Measurements from ENCODE around the gene PARVB.

The PARVB gene

GRCh38 chr22:43996170-43996980, 27.7 kb upstream of the PARVB start:
- Histone ChIP-seq H3K4me3 (ENCODE audit: low read length in 2 of 2) (peak overlapping the region in 1 of 2 donors; percentile 67), H3K9me3 (ENCODE audit: control insufficient read depth in 2 of 2, low read length in 2 of 2) (no peaks in the 10 kb centered on the region), H3K36me3 (ENCODE audit: control insufficient read depth in 2 of 2, insufficient read depth in 2 of 2, low read length in 2 of 2) (peaks cover 36 to 64% of the 10 kb centered on the region in 2 donors), H3K27me3 (ENCODE audit: control insufficient read depth in 2 of 2, insufficient read depth in 2 of 2, low read length in 2 of 2) (no peaks in the 10 kb centered on the region), H3K9ac (ENCODE audit: low read depth in 1 of 2, low read length in 2 of 2) (peak overlapping the region in 1 of 2 donors; percentile 14), H3K4me1 (ENCODE audit: control insufficient read depth in 2 of 2, insufficient read depth in 2 of 2, low read length in 2 of 2) (peaks cover 0 to 4% of the 10 kb centered on the region in 2 donors), H3K27ac (ENCODE audit: low read depth in 2 of 2, low read length in 2 of 2) (peak overlapping the region; percentile 17 to 45)

- Histone ChIP-seq H3K36me3 (ENCODE audit: control insufficient read depth in 2 of 2, insufficient read depth in 2 of 2, low read length in 2 of 2) (peaks cover 32 to 58% of the 10 kb centered on the region in 2 donors), H3K9me3 (ENCODE audit: control insufficient read depth in 2 of 2, low read length in 2 of 2) (no peaks in the 10 kb centered on the region), H3K27ac (ENCODE audit: low read depth in 2 of 2, low read length in 2 of 2) (no peak overlapping the region), H3K4me1 (ENCODE audit: control insufficient read depth in 2 of 2, insufficient read depth in 2 of 2, low read length in 2 of 2) (peaks cover 0 to 4% of the 10 kb centered on the region in 2 donors), H3K9ac (ENCODE audit: low read depth in 1 of 2, low read length in 2 of 2) (no peak overlapping the region), H3K27me3 (ENCODE audit: control insufficient read depth in 2 of 2, insufficient read depth in 2 of 2, low read length in 2 of 2) (no peaks in the 10 kb centered on the region), H3K4me3 (ENCODE audit: low read length in 2 of 2) (no peak overlapping the region)
Observed at GRCh38 chr22:43996981-43997265, 27.2 kb upstream of the PARVB start.

GRCh38 chr22:43998679-43999264, 25.3 kb upstream of the PARVB start:
- Histone ChIP-seq H3K27me3 (ENCODE audit: control insufficient read depth in 2 of 2, insufficient read depth in 2 of 2, low read length in 2 of 2) (no peaks in the 10 kb centered on the region), H3K4me3 (ENCODE audit: low read length in 2 of 2) (no peak overlapping the region), H3K27ac (ENCODE audit: low read depth in 2 of 2, low read length in 2 of 2) (no peak overlapping the region), H3K9me3 (ENCODE audit: control insufficient read depth in 2 of 2, low read length in 2 of 2) (no peaks in the 10 kb centered on the region), H3K9ac (ENCODE audit: low read depth in 1 of 2, low read length in 2 of 2) (no peak overlapping the region), H3K4me1 (ENCODE audit: control insufficient read depth in 2 of 2, insufficient read depth in 2 of 2, low read length in 2 of 2) (peaks cover 0 to 4% of the 10 kb centered on the region in 2 donors), H3K36me3 (ENCODE audit: control insufficient read depth in 2 of 2, insufficient read depth in 2 of 2, low read length in 2 of 2) (peaks cover 28 to 45% of the 10 kb centered on the region in 2 donors)

GRCh38 chr22:43999378-43999777, 24.7 kb upstream of the PARVB start:
- Histone ChIP-seq H3K36me3 (ENCODE audit: control insufficient read depth in 2 of 2, insufficient read depth in 2 of 2, low read length in 2 of 2) (peaks cover 25 to 39% of the 10 kb centered on the region in 2 donors), H3K27me3 (ENCODE audit: control insufficient read depth in 2 of 2, insufficient read depth in 2 of 2, low read length in 2 of 2) (no peaks in the 10 kb centered on the region), H3K4me3 (ENCODE audit: low read length in 2 of 2) (no peak overlapping the region), H3K4me1 (ENCODE audit: control insufficient read depth in 2 of 2, insufficient read depth in 2 of 2, low read length in 2 of 2) (peaks cover 0 to 4% of the 10 kb centered on the region in 2 donors), H3K9me3 (ENCODE audit: control insufficient read depth in 2 of 2, low read length in 2 of 2) (no peaks in the 10 kb centered on the region), H3K27ac (ENCODE audit: low read depth in 2 of 2, low read length in 2 of 2) (no peak overlapping the region), H3K9ac (ENCODE audit: low read depth in 1 of 2, low read length in 2 of 2) (no peak overlapping the region)

GRCh38 chr22:44000123-44000522, 24.0 kb upstream of the PARVB start:
- Histone ChIP-seq H3K27me3 (ENCODE audit: control insufficient read depth in 2 of 2, insufficient read depth in 2 of 2, low read length in 2 of 2) (no peaks in the 10 kb centered on the region), H3K9ac (ENCODE audit: low read depth in 1 of 2, low read length in 2 of 2) (no peak overlapping the region), H3K4me1 (ENCODE audit: control insufficient read depth in 2 of 2, insufficient read depth in 2 of 2, low read length in 2 of 2) (peaks cover 0 to 4% of the 10 kb centered on the region in 2 donors), H3K36me3 (ENCODE audit: control insufficient read depth in 2 of 2, insufficient read depth in 2 of 2, low read length in 2 of 2) (peaks cover 22 to 32% of the 10 kb centered on the region in 2 donors), H3K4me3 (ENCODE audit: low read length in 2 of 2) (no peak overlapping the region), H3K27ac (ENCODE audit: low read depth in 2 of 2, low read length in 2 of 2) (no peak overlapping the region), H3K9me3 (ENCODE audit: control insufficient read depth in 2 of 2, low read length in 2 of 2) (no peaks in the 10 kb centered on the region)

- no peak overlapping the region for H3K27ac ChIP-seq (ENCODE audit: low read depth in 2 of 2, low read length in 2 of 2)
- H3K27me3 ChIP-seq (ENCODE audit: control insufficient read depth in 2 of 2, insufficient read depth in 2 of 2, low read length in 2 of 2), result no peaks in the 10 kb centered on the region
- no peaks in the 10 kb centered on the region for H3K9me3 ChIP-seq (ENCODE audit: control insufficient read depth in 2 of 2, low read length in 2 of 2)
- H3K36me3 ChIP-seq (ENCODE audit: control insufficient read depth in 2 of 2, insufficient read depth in 2 of 2, low read length in 2 of 2), result peaks cover 17 to 25% of the 10 kb centered on the region in 2 donors
- H3K4me1 ChIP-seq (ENCODE audit: control insufficient read depth in 2 of 2, insufficient read depth in 2 of 2, low read length in 2 of 2), result no peaks in the 10 kb centered on the region
- H3K4me3 ChIP-seq (ENCODE audit: low read length in 2 of 2), result no peak overlapping the region
- H3K9ac ChIP-seq (ENCODE audit: low read depth in 1 of 2, low read length in 2 of 2), result no peak overlapping the region
Observed at GRCh38 chr22:44001521-44001920, 22.6 kb upstream of the PARVB start.

- peaks cover 9 to 17% of the 10 kb centered on the region in 2 donors for H3K36me3 ChIP-seq (ENCODE audit: control insufficient read depth in 2 of 2, insufficient read depth in 2 of 2, low read length in 2 of 2)
- H3K4me3 ChIP-seq (ENCODE audit: low read length in 2 of 2), result no peak overlapping the region
- no peaks in the 10 kb centered on the region for H3K4me1 ChIP-seq (ENCODE audit: control insufficient read depth in 2 of 2, insufficient read depth in 2 of 2, low read length in 2 of 2)
- no peak overlapping the region for H3K27ac ChIP-seq (ENCODE audit: low read depth in 2 of 2, low read length in 2 of 2)
- H3K9ac ChIP-seq (ENCODE audit: low read depth in 1 of 2, low read length in 2 of 2), result no peak overlapping the region
- H3K9me3 ChIP-seq (ENCODE audit: control insufficient read depth in 2 of 2, low read length in 2 of 2), result no peaks in the 10 kb centered on the region
- no peaks in the 10 kb centered on the region for H3K27me3 ChIP-seq (ENCODE audit: control insufficient read depth in 2 of 2, insufficient read depth in 2 of 2, low read length in 2 of 2)
Observed at GRCh38 chr22:44002324-44002723, 21.8 kb upstream of the PARVB start.

GRCh38 chr22:44002997-44003396, 21.1 kb upstream of the PARVB start:
- H3K9me3 ChIP-seq (ENCODE audit: control insufficient read depth in 2 of 2, low read length in 2 of 2), result no peaks in the 10 kb centered on the region
- peaks cover 6 to 15% of the 10 kb centered on the region in 2 donors for H3K36me3 ChIP-seq (ENCODE audit: control insufficient read depth in 2 of 2, insufficient read depth in 2 of 2, low read length in 2 of 2)
- no peaks in the 10 kb centered on the region for H3K27me3 ChIP-seq (ENCODE audit: control insufficient read depth in 2 of 2, insufficient read depth in 2 of 2, low read length in 2 of 2)

GRCh38 chr22:44003405-44004103, 20.5 kb upstream of the PARVB start:
- H3K36me3 ChIP-seq (ENCODE audit: control insufficient read depth in 2 of 2, insufficient read depth in 2 of 2, low read length in 2 of 2), result peaks cover 3 to 9% of the 10 kb centered on the region in 2 donors
- no peaks in the 10 kb centered on the region for H3K27me3 ChIP-seq (ENCODE audit: control insufficient read depth in 2 of 2, insufficient read depth in 2 of 2, low read length in 2 of 2)
- no peaks in the 10 kb centered on the region for H3K4me1 ChIP-seq (ENCODE audit: control insufficient read depth in 2 of 2, insufficient read depth in 2 of 2, low read length in 2 of 2)
- no peak overlapping the region for H3K4me3 ChIP-seq (ENCODE audit: low read length in 2 of 2)
- no peak overlapping the region for H3K27ac ChIP-seq (ENCODE audit: low read depth in 2 of 2, low read length in 2 of 2)
- H3K9me3 ChIP-seq (ENCODE audit: control insufficient read depth in 2 of 2, low read length in 2 of 2), result no peaks in the 10 kb centered on the region
- H3K9ac ChIP-seq (ENCODE audit: low read depth in 1 of 2, low read length in 2 of 2), result no peak overlapping the region

More at GRCh38 chr22:44002997-44003396, 21.1 kb upstream of the PARVB start:
- no peak overlapping the region for H3K4me3 ChIP-seq (ENCODE audit: low read length in 2 of 2)
- H3K27ac ChIP-seq (ENCODE audit: low read depth in 2 of 2, low read length in 2 of 2), result no peak overlapping the region
- H3K9ac ChIP-seq (ENCODE audit: low read depth in 1 of 2, low read length in 2 of 2), result no peak overlapping the region
- no peaks in the 10 kb centered on the region for H3K4me1 ChIP-seq (ENCODE audit: control insufficient read depth in 2 of 2, insufficient read depth in 2 of 2, low read length in 2 of 2)

- Histone ChIP-seq H3K36me3 (ENCODE audit: control insufficient read depth in 2 of 2, insufficient read depth in 2 of 2, low read length in 2 of 2) (peaks cover 0 to 4% of the 10 kb centered on the region in 2 donors), H3K4me1 (ENCODE audit: control insufficient read depth in 2 of 2, insufficient read depth in 2 of 2, low read length in 2 of 2) (no peaks in the 10 kb centered on the region), H3K9me3 (ENCODE audit: control insufficient read depth in 2 of 2, low read length in 2 of 2) (no peaks in the 10 kb centered on the region), H3K27me3 (ENCODE audit: control insufficient read depth in 2 of 2, insufficient read depth in 2 of 2, low read length in 2 of 2) (no peaks in the 10 kb centered on the region), H3K27ac (ENCODE audit: low read depth in 2 of 2, low read length in 2 of 2) (no peak overlapping the region), H3K4me3 (ENCODE audit: low read length in 2 of 2) (no peak overlapping the region), H3K9ac (ENCODE audit: low read depth in 1 of 2, low read length in 2 of 2) (no peak overlapping the region)
Observed at GRCh38 chr22:44004104-44004460, 20.0 kb upstream of the PARVB start.

Measured in mucosa of rectum (tissue), 2 donors.